Stomach smooth muscle (tissue), 2 donors: ENCODE data around the gene MIPEP.
A peak's percentile ranks its signal among the peaks of the same experiment; 100 is the strongest.

Experiments used
- H3K27ac ChIP-seq: one replicate; pipeline ENCODE4 v1.7.0; 2013; ENCODE audit warnings: mild to moderate bottlenecking, low read length, inconsistent platforms
- H3K27me3 ChIP-seq, 2 donors: one replicate each; pipeline ENCODE4 v1.7.0; 2013; ENCODE audit warnings: low read length in 2 of 2; ENCODE audit not compliant: insufficient read depth in 2 of 2, control insufficient read depth in 1 of 2
- H3K36me3 ChIP-seq, 2 donors: one replicate each; pipeline ENCODE4 v1.7.0; 2013; ENCODE audit warnings: low read length in 2 of 2; ENCODE audit not compliant: control insufficient read depth in 2 of 2, insufficient read depth in 2 of 2
- H3K4me1 ChIP-seq: one replicate; pipeline ENCODE4 v1.7.0; 2013; ENCODE audit warnings: low read length; ENCODE audit not compliant: control insufficient read depth, insufficient read depth
- H3K4me3 ChIP-seq, 2 donors: one replicate each; pipeline ENCODE4 v1.7.0; 2013; ENCODE audit warnings: low read length in 2 of 2
- H3K9ac ChIP-seq, 2 donors: one replicate each; pipeline ENCODE4 v1.7.0; 2013; ENCODE audit warnings: low read length in 2 of 2, mild to moderate bottlenecking in 1 of 2
- H3K9me3 ChIP-seq, 2 donors: one replicate each; pipeline ENCODE4 v1.7.0; 2013; ENCODE audit warnings: low read length in 2 of 2; ENCODE audit not compliant: control insufficient read depth in 2 of 2
- donor health status: healthy.
- donor health status: Pancreatic carcinoma.

MIPEP gene

DNA sequence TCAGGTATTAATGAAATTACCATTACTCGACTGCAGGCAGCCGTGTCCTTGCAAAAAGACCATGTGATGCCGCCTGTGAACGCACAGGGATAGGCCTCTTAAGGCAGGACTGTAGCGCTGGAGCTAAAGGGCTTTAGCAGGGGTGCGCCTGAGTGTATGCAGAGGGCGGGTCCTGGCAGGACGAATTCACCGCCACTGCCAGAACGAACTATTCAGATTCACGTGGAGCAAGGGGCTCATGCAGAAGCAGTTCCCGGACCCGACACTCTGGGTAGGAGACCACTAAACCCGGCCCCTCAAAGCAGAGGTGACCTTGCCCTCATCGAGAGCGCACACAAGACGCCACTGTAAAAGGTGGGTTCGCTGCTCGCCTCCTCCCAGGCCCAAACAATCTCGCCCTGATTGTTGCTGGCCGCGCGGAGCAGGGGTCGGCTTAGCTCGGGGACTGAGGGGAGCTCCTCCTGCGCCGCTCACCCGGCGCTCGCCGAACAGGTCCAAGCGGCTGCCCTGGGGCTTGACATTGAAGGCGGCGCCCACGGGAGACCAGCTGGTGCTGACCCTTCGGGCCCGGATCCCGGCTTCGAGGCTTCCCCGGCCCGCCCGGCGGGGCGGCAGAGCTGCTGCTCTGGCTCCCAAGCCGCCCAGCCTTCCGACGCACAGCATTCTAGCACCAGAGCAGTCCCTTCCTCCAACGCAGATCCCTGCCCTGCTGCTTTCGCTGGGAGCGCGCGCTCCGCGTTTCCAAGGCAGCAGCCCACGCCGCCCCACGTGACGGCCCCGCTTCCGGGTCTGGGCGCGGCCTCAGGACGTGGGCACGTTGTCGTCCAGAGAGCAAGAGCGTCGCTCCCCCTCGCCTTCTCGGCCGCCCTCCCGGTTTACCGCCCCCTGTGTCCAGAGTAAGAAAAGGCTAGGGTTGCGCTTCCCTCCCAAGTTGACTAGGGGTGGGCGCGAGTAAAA, at the start of gene MIPEP:
MIPEP (minus strand) TSS at position 743 of the 957 bp plus-strand sequence; CDS start at position 663, 80 bp downstream.
- no peaks in the 10 kb centered on the region for H3K27me3 ChIP-seq
- no peaks in the 10 kb centered on the region for H3K9me3 ChIP-seq
- H3K4me3 ChIP-seq: peak within 1 kb of the TSS; percentile 93 to 96
- peak within 1 kb of the TSS; percentile 80 to 88 for H3K9ac ChIP-seq
- H3K36me3 ChIP-seq: peaks cover 0 to 3% of the 10 kb centered on the region in 2 donors
- peak within 1 kb of the TSS; percentile 77 for H3K27ac ChIP-seq
- H3K4me1 ChIP-seq: peaks cover 9% of the 10 kb centered on the region

DNA sequence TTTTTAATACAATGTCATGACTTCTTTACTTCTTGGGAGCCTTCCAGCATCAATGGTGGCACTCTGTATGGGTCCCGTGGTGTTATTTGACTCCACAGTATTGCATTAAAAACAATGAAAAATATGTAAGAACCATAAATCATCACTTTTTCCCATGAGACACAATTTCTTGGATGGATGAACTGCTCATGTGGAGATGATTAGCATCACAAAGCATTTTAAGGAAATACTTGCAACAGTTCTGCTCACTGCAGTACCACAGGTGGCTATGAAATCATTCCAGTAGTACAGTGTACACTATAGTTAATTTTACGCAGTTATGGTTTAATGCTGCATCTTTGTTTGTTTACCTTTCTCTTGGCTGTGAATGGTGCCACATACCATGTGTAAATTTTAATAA, 45.3 kb upstream of the MIPEP start:
- no peak overlapping the region for H3K4me3 ChIP-seq
- H3K4me1 ChIP-seq: no peaks in the 10 kb centered on the region
- no peak overlapping the region for H3K9ac ChIP-seq
- H3K36me3 ChIP-seq: no peaks in the 10 kb centered on the region
- H3K27me3 ChIP-seq: peaks cover 0 to 4% of the 10 kb centered on the region in 2 donors
- no peak overlapping the region for H3K27ac ChIP-seq
- H3K9me3 ChIP-seq: peaks cover 0 to 3% of the 10 kb centered on the region in 2 donors

DNA sequence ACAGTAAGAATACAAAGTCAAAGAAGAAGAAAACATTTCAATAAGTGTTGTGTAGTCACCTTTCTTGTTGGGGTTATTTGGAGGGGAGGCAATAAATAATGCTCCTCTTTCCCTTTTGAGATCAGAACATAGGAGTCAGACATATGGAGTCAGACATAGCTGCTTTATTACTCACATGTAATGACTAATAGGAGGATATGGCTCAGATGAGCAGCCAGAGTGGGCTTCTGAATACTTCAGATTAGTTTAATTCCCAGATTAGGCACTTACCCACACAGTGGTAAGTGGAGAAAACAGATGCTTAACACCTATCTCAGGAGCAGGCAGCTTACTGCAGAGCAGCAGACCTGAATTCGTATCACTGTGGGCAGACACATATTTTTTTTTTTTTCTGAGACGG, 39.8 kb upstream of the MIPEP start:
- Histone ChIP-seq H3K4me1 (no peaks in the 10 kb centered on the region), H3K4me3 (no peak overlapping the region), H3K27me3 (no peaks in the 10 kb centered on the region), H3K9ac (no peak overlapping the region), H3K36me3 (no peaks in the 10 kb centered on the region), H3K9me3 (no peaks in the 10 kb centered on the region), H3K27ac (no peak overlapping the region)

DNA sequence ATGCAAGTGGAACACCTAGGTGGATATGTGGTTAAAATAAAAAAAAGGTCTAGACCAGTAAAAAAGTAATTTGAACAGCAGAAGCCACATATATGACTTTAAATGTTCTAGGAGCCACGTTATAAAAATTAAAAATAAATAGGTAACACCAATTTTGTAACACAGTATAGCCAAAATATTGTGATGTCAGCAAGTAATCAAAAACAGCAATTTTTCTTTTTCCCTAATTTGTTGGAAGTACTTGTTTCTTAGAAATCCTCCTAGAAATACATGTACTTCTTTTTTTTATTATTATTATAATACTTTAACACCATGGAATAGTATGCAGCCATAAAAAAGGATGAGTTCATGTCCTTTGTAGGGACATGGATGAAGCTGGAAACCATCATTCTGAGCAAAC, 33.8 kb upstream of the MIPEP start:
- Histone ChIP-seq H3K9me3 (no peaks in the 10 kb centered on the region), H3K36me3 (no peaks in the 10 kb centered on the region), H3K9ac (no peak overlapping the region), H3K27ac (no peak overlapping the region), H3K4me3 (no peak overlapping the region), H3K4me1 (no peaks in the 10 kb centered on the region), H3K27me3 (no peaks in the 10 kb centered on the region)

DNA sequence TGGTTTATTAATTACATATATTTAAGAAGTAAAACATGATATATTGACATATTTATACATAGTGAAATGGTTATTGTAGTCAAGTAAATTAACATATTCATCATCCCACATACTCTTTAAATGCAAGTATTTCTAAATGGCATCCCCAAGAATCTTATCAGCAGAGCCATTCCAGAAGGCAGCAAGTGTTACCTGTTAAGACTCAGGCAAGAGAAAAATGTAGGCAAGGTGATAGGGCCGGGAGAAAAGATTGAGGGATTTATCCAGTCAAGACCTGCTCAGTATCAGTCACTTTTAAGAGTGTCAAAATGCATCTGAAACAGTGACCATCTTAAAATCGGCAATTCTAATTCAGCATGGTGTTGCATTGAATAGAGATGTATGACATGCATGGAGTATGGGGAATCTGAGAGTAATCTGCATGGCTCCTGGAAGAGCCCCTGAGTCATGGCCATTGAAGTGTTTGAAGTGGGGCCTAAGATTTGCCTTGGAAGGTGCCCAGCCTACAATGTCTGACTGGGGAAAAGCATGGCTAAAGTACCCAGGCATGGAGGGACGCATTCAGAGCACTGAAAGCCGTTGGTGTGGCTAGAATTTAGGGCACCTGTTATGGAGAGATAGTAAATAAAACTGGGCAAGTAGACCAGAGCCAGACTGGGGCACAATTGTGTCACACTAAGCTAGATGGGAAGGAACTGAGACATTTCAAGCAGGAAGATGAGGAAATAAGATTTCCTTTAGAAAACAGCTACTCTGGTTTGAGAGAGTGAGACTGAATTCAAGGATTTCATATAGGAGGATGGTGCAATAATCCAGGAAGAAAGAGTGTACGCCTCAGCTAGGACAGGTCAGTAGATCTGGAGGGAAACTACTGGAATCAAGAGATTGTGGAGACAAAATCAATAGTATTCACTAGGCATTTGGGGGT, 33.1 kb upstream of the MIPEP start:
- no peak overlapping the region for H3K9ac ChIP-seq
- H3K4me3 ChIP-seq: no peak overlapping the region
- no peak overlapping the region for H3K27ac ChIP-seq
- no peaks in the 10 kb centered on the region for H3K36me3 ChIP-seq
- no peaks in the 10 kb centered on the region for H3K4me1 ChIP-seq
- H3K9me3 ChIP-seq: no peaks in the 10 kb centered on the region
- no peaks in the 10 kb centered on the region for H3K27me3 ChIP-seq

DNA sequence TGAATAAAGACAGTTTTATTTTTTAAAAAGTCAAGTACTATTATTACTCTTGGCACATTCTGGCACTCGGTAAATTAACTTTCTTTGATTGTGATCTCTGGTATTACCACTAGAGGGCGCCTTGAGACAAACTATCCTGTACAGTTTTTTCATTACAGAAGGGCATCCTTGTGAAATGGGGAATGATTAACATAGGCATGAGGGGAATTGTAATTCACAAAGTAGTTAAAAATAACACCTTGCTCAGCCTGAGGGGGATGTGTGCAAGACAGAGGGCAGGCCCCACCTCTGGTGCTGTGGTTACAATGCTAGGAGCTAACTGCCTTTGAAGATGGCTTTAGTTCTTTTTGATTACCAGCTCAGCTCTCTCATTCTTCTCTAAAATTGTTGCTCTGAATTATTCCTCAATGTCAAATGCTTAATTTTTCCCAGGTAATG, 32.3 kb upstream of the MIPEP start:
- H3K4me1 ChIP-seq: no peaks in the 10 kb centered on the region
- H3K9ac ChIP-seq: no peak overlapping the region
- no peaks in the 10 kb centered on the region for H3K27me3 ChIP-seq
- H3K9me3 ChIP-seq: no peaks in the 10 kb centered on the region
- H3K4me3 ChIP-seq: no peak overlapping the region
- H3K27ac ChIP-seq: no peak overlapping the region
- H3K36me3 ChIP-seq: no peaks in the 10 kb centered on the region

DNA sequence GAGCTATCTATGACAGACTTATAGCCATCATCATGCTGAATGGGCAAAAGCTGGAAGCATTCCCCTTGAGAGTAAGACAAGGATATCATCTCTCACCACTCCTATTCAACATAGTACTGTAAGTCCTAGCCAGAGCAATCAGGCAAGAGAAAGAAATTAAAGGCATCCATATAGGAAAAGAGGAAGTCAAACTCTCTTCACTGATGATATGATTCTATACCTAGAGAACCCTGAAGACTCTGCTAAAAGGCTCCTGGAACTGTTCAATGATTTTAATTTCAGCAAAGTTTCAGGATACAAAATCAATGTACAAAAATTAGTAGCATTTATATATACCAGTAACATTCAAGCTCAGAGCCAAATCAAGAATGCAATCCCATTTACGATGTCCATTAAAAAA, 29.8 kb upstream of the MIPEP start:
- no peak overlapping the region for H3K4me3 ChIP-seq
- no peaks in the 10 kb centered on the region for H3K4me1 ChIP-seq
- no peak overlapping the region for H3K9ac ChIP-seq
- H3K27ac ChIP-seq: no peak overlapping the region
- H3K36me3 ChIP-seq: no peaks in the 10 kb centered on the region
- H3K9me3 ChIP-seq: no peaks in the 10 kb centered on the region
- H3K27me3 ChIP-seq: no peaks in the 10 kb centered on the region

DNA sequence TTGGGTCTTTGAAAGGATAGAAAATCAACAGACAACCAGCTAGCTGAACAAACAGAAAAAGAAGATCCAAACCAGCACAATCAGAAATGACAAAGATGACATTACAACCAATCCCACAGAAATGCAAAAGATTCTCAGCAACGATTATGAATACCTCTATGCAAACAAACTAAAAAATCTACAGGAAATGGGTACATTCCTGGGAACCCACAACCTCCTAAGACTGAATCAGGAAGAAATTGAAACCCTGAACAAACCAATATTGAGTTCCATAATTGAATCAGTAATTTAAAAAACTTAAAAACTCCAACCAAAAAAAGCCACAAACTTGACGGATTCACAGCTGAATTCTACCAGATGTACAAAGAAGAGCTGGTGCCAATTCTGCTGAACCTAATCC, 29.0 kb upstream of the MIPEP start:
- Histone ChIP-seq H3K27ac (no peak overlapping the region), H3K9me3 (no peaks in the 10 kb centered on the region), H3K36me3 (no peaks in the 10 kb centered on the region), H3K4me1 (no peaks in the 10 kb centered on the region), H3K4me3 (no peak overlapping the region), H3K27me3 (no peaks in the 10 kb centered on the region), H3K9ac (no peak overlapping the region)

DNA sequence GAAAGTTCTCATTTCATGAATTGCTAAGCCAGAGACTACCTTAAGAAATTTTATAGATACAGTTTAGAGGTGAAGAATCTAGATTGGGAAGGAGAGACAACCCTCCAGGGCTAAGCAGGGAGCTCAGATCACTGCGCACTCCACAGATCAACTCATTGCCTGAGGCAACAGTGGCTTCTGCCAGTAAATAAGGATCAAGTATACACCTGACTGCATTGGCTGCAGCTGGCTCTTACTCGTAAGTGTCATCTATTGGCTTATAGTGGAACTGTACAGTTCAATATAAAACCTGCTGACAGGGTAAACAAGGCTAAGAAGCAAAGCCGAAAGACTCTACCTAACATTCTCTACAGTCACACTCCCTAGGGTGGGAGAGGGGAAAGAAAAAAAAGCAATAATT, 26.1 kb upstream of the MIPEP start:
- H3K27ac ChIP-seq: no peak overlapping the region
- no peaks in the 10 kb centered on the region for H3K4me1 ChIP-seq
- H3K27me3 ChIP-seq: no peaks in the 10 kb centered on the region
- no peak overlapping the region for H3K4me3 ChIP-seq
- H3K9ac ChIP-seq: no peak overlapping the region
- no peaks in the 10 kb centered on the region for H3K36me3 ChIP-seq
- H3K9me3 ChIP-seq: no peaks in the 10 kb centered on the region

DNA sequence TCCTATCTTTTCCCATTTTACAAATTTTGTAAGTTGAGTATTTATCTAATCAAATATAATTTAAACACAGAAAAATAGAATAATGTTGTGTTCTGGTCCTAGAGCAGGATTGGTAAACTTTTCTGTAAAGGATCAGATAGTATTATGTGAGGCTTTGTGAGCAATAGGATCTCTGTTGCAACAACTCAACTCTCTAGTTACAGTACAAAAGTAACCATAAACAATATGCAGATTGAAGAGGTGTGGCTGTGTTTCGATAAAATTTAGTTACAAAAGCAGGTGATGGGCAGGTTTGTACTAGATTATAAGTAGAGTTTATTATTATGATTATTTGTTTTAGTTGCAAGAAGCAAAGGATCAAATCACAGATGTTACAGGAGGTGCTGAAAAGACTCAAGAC, 23.3 kb upstream of the MIPEP start:
- Histone ChIP-seq H3K27ac (no peak overlapping the region), H3K4me3 (no peak overlapping the region), H3K27me3 (no peaks in the 10 kb centered on the region), H3K36me3 (no peaks in the 10 kb centered on the region), H3K9ac (no peak overlapping the region), H3K9me3 (no peaks in the 10 kb centered on the region), H3K4me1 (no peaks in the 10 kb centered on the region)
